IPS-20b (cell line): ENCODE data around the gene APBA2.

Experiments
- H3K27ac ChIP-seq: one replicate; pipeline ENCODE4 v1.5.1; 2013; ENCODE audit warnings: low read length
- H3K27me3 ChIP-seq: 2 replicates; pipeline ENCODE4 v1.6.1; 2013; ENCODE audit warnings: mild to moderate bottlenecking, low read length, inconsistent platforms; ENCODE audit not compliant: insufficient read depth
- H3K36me3 ChIP-seq: 2 replicates; pipeline ENCODE4 v1.6.1; 2013; ENCODE audit warnings: low read depth, mild to moderate bottlenecking, inconsistent platforms, low read length, moderate library complexity; ENCODE audit not compliant: insufficient read depth
- H3K4me1 ChIP-seq: 2 replicates; pipeline ENCODE4 v1.6.1; 2013; ENCODE audit warnings: mild to moderate bottlenecking, control low read depth, inconsistent platforms, low read length, moderate library complexity; ENCODE audit not compliant: insufficient read depth
- H3K4me3 ChIP-seq: 2 replicates; pipeline ENCODE4 v1.5.1; 2013; ENCODE audit warnings: mild to moderate bottlenecking, low read length, inconsistent platforms
- H3K9ac ChIP-seq: 2 replicates; pipeline ENCODE4 v1.6.1; 2013; ENCODE audit warnings: low read depth, mild to moderate bottlenecking, inconsistent platforms, low read length, moderate library complexity
- H3K9me3 ChIP-seq: 2 replicates; pipeline ENCODE4 v1.6.1; 2013; ENCODE audit warnings: mild to moderate bottlenecking, low read depth, low read length, inconsistent platforms; ENCODE audit not compliant: insufficient read depth

The APBA2 gene

GRCh38 chr15:28913171-28913765 lies 27.5 kb downstream of the APBA2 start:
- no peak overlapping the region for H3K4me3 ChIP-seq
- no peak overlapping the region for H3K9ac ChIP-seq
- H3K27me3 ChIP-seq: no peaks in the 10 kb centered on the region
- H3K4me1 ChIP-seq: peaks cover 23% of the 10 kb centered on the region
- no peaks in the 10 kb centered on the region for H3K9me3 ChIP-seq
- H3K27ac ChIP-seq: no peak overlapping the region
- H3K36me3 ChIP-seq: no peaks in the 10 kb centered on the region

GRCh38 chr15:28914046-28914445 lies 28.3 kb downstream of the APBA2 start:
- Histone ChIP-seq H3K27me3 (no peaks in the 10 kb centered on the region), H3K27ac (no peak overlapping the region), H3K36me3 (no peaks in the 10 kb centered on the region), H3K4me3 (no peak overlapping the region), H3K4me1 (peaks cover 23% of the 10 kb centered on the region), H3K9me3 (no peaks in the 10 kb centered on the region), H3K9ac (no peak overlapping the region)

- Histone ChIP-seq H3K36me3 (no peaks in the 10 kb centered on the region), H3K27me3 (no peaks in the 10 kb centered on the region), H3K4me3 (no peak overlapping the region), H3K9me3 (no peaks in the 10 kb centered on the region), H3K27ac (no peak overlapping the region), H3K9ac (no peak overlapping the region), H3K4me1 (peaks cover 23% of the 10 kb centered on the region)
Measured at GRCh38 chr15:28914483-28915023, 28.8 kb downstream of the APBA2 start.

- H3K36me3 ChIP-seq: no peaks in the 10 kb centered on the region
- no peak overlapping the region for H3K4me3 ChIP-seq
- no peaks in the 10 kb centered on the region for H3K27me3 ChIP-seq
- no peaks in the 10 kb centered on the region for H3K9me3 ChIP-seq
- no peak overlapping the region for H3K27ac ChIP-seq
- H3K9ac ChIP-seq: no peak overlapping the region
- peaks cover 23% of the 10 kb centered on the region for H3K4me1 ChIP-seq
Measured at GRCh38 chr15:28915041-28915810, 29.5 kb downstream of the APBA2 start.

GRCh38 chr15:28915935-28916334 lies 30.2 kb downstream of the APBA2 start:
- H3K4me3 ChIP-seq: no peak overlapping the region
- H3K4me1 ChIP-seq: peaks cover 20% of the 10 kb centered on the region

GRCh38 chr15:28917791-28918140 lies 32.0 kb downstream of the APBA2 start:
- peaks cover 6% of the 10 kb centered on the region for H3K4me1 ChIP-seq
- no peaks in the 10 kb centered on the region for H3K27me3 ChIP-seq
- H3K9ac ChIP-seq: no peak overlapping the region
- H3K36me3 ChIP-seq: no peaks in the 10 kb centered on the region
- no peak overlapping the region for H3K27ac ChIP-seq
- H3K4me3 ChIP-seq: peak overlapping the region; percentile 25; the same call in 1 of the 2 replicates
- H3K9me3 ChIP-seq: no peaks in the 10 kb centered on the region

More at GRCh38 chr15:28915935-28916334, 30.2 kb downstream of the APBA2 start:
- no peaks in the 10 kb centered on the region for H3K36me3 ChIP-seq
- H3K9ac ChIP-seq: no peak overlapping the region
- no peaks in the 10 kb centered on the region for H3K9me3 ChIP-seq
- H3K27me3 ChIP-seq: no peaks in the 10 kb centered on the region
- H3K27ac ChIP-seq: no peak overlapping the region

- Histone ChIP-seq H3K9ac (no peak overlapping the region), H3K27me3 (no peaks in the 10 kb centered on the region), H3K27ac (no peak overlapping the region)
Measured at GRCh38 chr15:28918141-28918983, 32.6 kb downstream of the APBA2 start.

GRCh38 chr15:28919201-28919635 lies 33.4 kb downstream of the APBA2 start:
- Histone ChIP-seq H3K36me3 (no peaks in the 10 kb centered on the region), H3K27ac (no peak overlapping the region), H3K27me3 (no peaks in the 10 kb centered on the region), H3K4me3 (no peak overlapping the region; the same call in 1 of the 2 replicates), H3K9ac (no peak overlapping the region), H3K4me1 (no peaks in the 10 kb centered on the region; the same call in 1 of the 2 replicates), H3K9me3 (no peaks in the 10 kb centered on the region)

More at GRCh38 chr15:28918141-28918983, 32.6 kb downstream of the APBA2 start:
- H3K36me3 ChIP-seq: no peaks in the 10 kb centered on the region
- no peaks in the 10 kb centered on the region for H3K9me3 ChIP-seq
- H3K4me3 ChIP-seq: peak overlapping the region; percentile 53; the same call in 1 of the 2 replicates
- peaks cover under 1% of the 10 kb centered on the region; the same call in 1 of the 2 replicates for H3K4me1 ChIP-seq

- Histone ChIP-seq H3K4me1 (no peaks in the 10 kb centered on the region), H3K4me3 (no peak overlapping the region), H3K27ac (no peak overlapping the region), H3K9ac (no peak overlapping the region), H3K27me3 (no peaks in the 10 kb centered on the region), H3K9me3 (no peaks in the 10 kb centered on the region), H3K36me3 (no peaks in the 10 kb centered on the region)
Measured at GRCh38 chr15:28919679-28920655, 34.2 kb downstream of the APBA2 start.

GRCh38 chr15:28920781-28921331 lies 35.1 kb downstream of the APBA2 start:
- Histone ChIP-seq H3K4me1 (no peaks in the 10 kb centered on the region), H3K4me3 (no peak overlapping the region), H3K27ac (no peak overlapping the region), H3K36me3 (no peaks in the 10 kb centered on the region), H3K27me3 (no peaks in the 10 kb centered on the region), H3K9me3 (no peaks in the 10 kb centered on the region), H3K9ac (no peak overlapping the region)
